H9 (cell line): ENCODE measurements around the gene CDH4. TPM values are rescaled to one million over a fixed set of nuclear protein-coding genes. Genes with fewer than 3 reads are reported as not detected.

Experiments used
- DNase-seq: peaks from one replicate; pipeline ENCODE4 v3.0.0-alpha.2; 2017
- H2AFZ ChIP-seq: one replicate; pipeline ENCODE4 v1.6.1; 2013; ENCODE audit warnings: mild to moderate bottlenecking, low read length, control low read depth, moderate library complexity
- H2AK5ac ChIP-seq: 2 replicates; pipeline ENCODE4 v1.6.1; 2013; ENCODE audit warnings: low read length, control low read depth, mixed read lengths; ENCODE audit not compliant: insufficient read length
- H2BK120ac ChIP-seq: one replicate; pipeline ENCODE4 v1.6.1; 2013; ENCODE audit warnings: low read depth, mild to moderate bottlenecking, low read length, control low read depth, inconsistent platforms; ENCODE audit not compliant: poor library complexity, severe bottlenecking
- H2BK12ac ChIP-seq: 2 replicates; pipeline ENCODE4 v1.6.1; 2013; ENCODE audit warnings: low read length, control low read depth, mixed read lengths, low read depth; ENCODE audit not compliant: insufficient read length
- H2BK15ac ChIP-seq: 2 replicates; pipeline ENCODE4 v1.6.1; 2013; ENCODE audit warnings: low read depth, low read length, control low read depth
- H2BK20ac ChIP-seq: one replicate; pipeline ENCODE4 v1.6.1; 2013; ENCODE audit warnings: low read depth, mild to moderate bottlenecking, low read length, control low read depth, inconsistent platforms; ENCODE audit not compliant: poor library complexity, severe bottlenecking
- H2BK5ac ChIP-seq: 2 replicates; pipeline ENCODE4 v1.6.1; 2013; ENCODE audit warnings: low read length, control low read depth, mixed read lengths; ENCODE audit not compliant: insufficient read length
- H3K14ac ChIP-seq: 2 replicates; pipeline ENCODE4 v1.6.1; 2013; ENCODE audit warnings: low read length, control low read depth; ENCODE audit not compliant: insufficient read depth
- H3K18ac ChIP-seq: 2 replicates; pipeline ENCODE4 v1.6.1; 2013; ENCODE audit warnings: low read depth, mild to moderate bottlenecking, mixed read lengths, low read length, control low read depth; ENCODE audit not compliant: insufficient read length
- H3K23ac ChIP-seq: 2 replicates; pipeline ENCODE4 v1.6.1; 2013; ENCODE audit warnings: low read length, control low read depth, mixed read lengths, low read depth; ENCODE audit not compliant: insufficient read length
- H3K23me2 ChIP-seq: 2 replicates; pipeline ENCODE4 v1.6.1; 2013; ENCODE audit warnings: low read depth, mild to moderate bottlenecking, mixed read lengths, low read length, control low read depth; ENCODE audit not compliant: insufficient read length, poor library complexity, severe bottlenecking
- H3K27ac ChIP-seq: 2 replicates; pipeline ENCODE4 v1.5.1; 2013; ENCODE audit warnings: low read length, control low read depth, mixed read lengths, low read depth; ENCODE audit not compliant: insufficient read length
- H3K27me3 ChIP-seq: 2 replicates; pipeline ENCODE4 v1.6.1; 2013; ENCODE audit warnings: low read length, control low read depth, inconsistent platforms; ENCODE audit not compliant: insufficient read depth
- H3K4ac ChIP-seq: 2 replicates; pipeline ENCODE4 v1.6.1; 2013; ENCODE audit warnings: low read depth, mild to moderate bottlenecking, control low read depth, inconsistent platforms, low read length, moderate library complexity
- H3K4me1 ChIP-seq: 2 replicates; pipeline ENCODE4 v1.6.1; 2013; ENCODE audit warnings: low read length, control low read depth, inconsistent platforms; ENCODE audit not compliant: insufficient read depth
- H3K4me2 ChIP-seq: 2 replicates; pipeline ENCODE4 v1.6.1; 2013; ENCODE audit warnings: low read length, control low read depth, mixed read lengths; ENCODE audit not compliant: insufficient read length, insufficient read depth
- H3K56ac ChIP-seq: 2 replicates; pipeline ENCODE4 v1.6.1; 2013; ENCODE audit warnings: low read depth, mild to moderate bottlenecking, mixed read lengths, low read length, control low read depth; ENCODE audit not compliant: insufficient read length
- H3K79me1 ChIP-seq: 2 replicates; pipeline ENCODE4 v1.6.1; 2013; ENCODE audit warnings: low read depth, mild to moderate bottlenecking, moderate library complexity, low read length, control low read depth, inconsistent platforms; ENCODE audit not compliant: insufficient read depth, poor library complexity, severe bottlenecking
- H3K79me2 ChIP-seq: 2 replicates; pipeline ENCODE4 v1.6.1; 2013; ENCODE audit warnings: low read length, control low read depth, inconsistent platforms; ENCODE audit not compliant: insufficient read depth
- H3K9ac ChIP-seq: 2 replicates; pipeline ENCODE4 v1.6.1; 2013; ENCODE audit warnings: low read length, control low read depth, mixed read lengths; ENCODE audit not compliant: insufficient read length; ENCODE audit errors: extremely low read depth
- H3K9me3 ChIP-seq: one replicate; pipeline ENCODE4 v1.6.1; 2013; ENCODE audit warnings: low read depth, low read length, inconsistent platforms; ENCODE audit not compliant: control insufficient read depth
- H3T11ph ChIP-seq: one replicate; pipeline ENCODE4 v1.6.1; 2013; ENCODE audit warnings: mild to moderate bottlenecking, low read length, control low read depth, inconsistent platforms
- H4K20me1 ChIP-seq: one replicate; pipeline ENCODE4 v1.6.1; 2013; ENCODE audit not compliant: control insufficient read depth, insufficient read length, insufficient read depth
- H4K5ac ChIP-seq: 2 replicates; pipeline ENCODE4 v1.6.1; 2013; ENCODE audit warnings: low read depth, mild to moderate bottlenecking, mixed read lengths, low read length, control low read depth; ENCODE audit not compliant: insufficient read length
- H4K8ac ChIP-seq: replicated peaks from 2 replicates; pipeline ENCODE4 v1.6.1; 2013; ENCODE audit warnings: low read length, control low read depth, mixed read lengths, low read depth; ENCODE audit not compliant: insufficient read length
- H4K91ac ChIP-seq: 2 replicates; pipeline ENCODE4 v1.6.1; 2013; ENCODE audit warnings: low read depth, mild to moderate bottlenecking, moderate library complexity, mixed read lengths, low read length, control low read depth; ENCODE audit not compliant: insufficient read length
- H3K27ac Mint-ChIP-seq, 3 experiments: 2 replicates in 2 of 3; 3 replicates in 1 of 3; pipeline ENCODE4 v1.8.0; 2020 to 2021; ENCODE audit warnings: mixed read lengths in 3 of 3, mild to moderate bottlenecking in 1 of 3, moderate library complexity in 1 of 3
- H3K27me3 Mint-ChIP-seq: 2 replicates; pipeline ENCODE4 v1.8.0; 2021; ENCODE audit warnings: low read depth, mild to moderate bottlenecking, moderate library complexity, mixed read lengths
- H3K36me3 Mint-ChIP-seq, 3 experiments: 2 replicates in 2 of 3; 3 replicates in 1 of 3; pipeline ENCODE4 v1.8.0; 2020 to 2021; ENCODE audit warnings: low read depth in 3 of 3, mixed read lengths in 3 of 3; ENCODE audit not compliant: insufficient read depth in 1 of 3
- H3K4me1 Mint-ChIP-seq, 2 experiments: 2 replicates each; pipeline ENCODE4 v1.8.0; 2020; ENCODE audit warnings: mixed read lengths in 2 of 2
- H3K4me3 Mint-ChIP-seq, 2 experiments: 2 replicates in 1 of 2; 3 replicates in 1 of 2; pipeline ENCODE4 v1.8.0; 2020 to 2021; ENCODE audit warnings: mild to moderate bottlenecking in 2 of 2, mixed read lengths in 2 of 2, moderate library complexity in 1 of 2
- H3K9me3 Mint-ChIP-seq, 2 experiments: 2 replicates in 1 of 2; 3 replicates in 1 of 2; pipeline ENCODE4 v1.8.0; 2020; ENCODE audit warnings: mild to moderate bottlenecking in 2 of 2, mixed read lengths in 2 of 2, moderate library complexity in 1 of 2
- CTCF ChIP-seq: fragments of 200-600 bp; sonication (generic); conservative IDR thresholded peaks from 3 replicates; pipeline ENCODE4 v1.8.0; 2021; ENCODE audit warnings: antibody characterized with exemption, mild to moderate bottlenecking
- WGBS: extraction: QIAGEN DNeasy Blood & Tissue Kit; methylation state at CpG from one replicate; pipeline ENCODE4 v1.1.7; 2013; ENCODE audit warnings: missing lambda C conversion rate, low lambda C conversion rate, mixed read lengths; ENCODE audit not compliant: insufficient read length; ENCODE audit errors: extremely low coverage; 5-methylcytosine and 5-hydroxymethylcytosine counted together
- total RNA-seq: library from RNA; stranded (reverse); gene quantifications from 2 replicates; pipeline ENCODE4 v1.2.1, GENCODE V29; 2021

Gene CDH4
- total RNA-seq, 1 experiment from 2014 or later, result 3.0 TPM

- no peak overlapping the region for H3K27ac ChIP-seq
- H4K91ac ChIP-seq, result no peak overlapping the region
- H3K36me3 Mint-ChIP-seq, result no peaks in the 10 kb centered on the region
- peaks cover 8% of the 10 kb centered on the region; the same call in 1 of the 2 replicates for H3K4me1 ChIP-seq
- H2BK120ac ChIP-seq, result no peak overlapping the region
- no peak overlapping the region for H3K4me2 ChIP-seq
- H3K79me1 ChIP-seq, result no peaks in the 10 kb centered on the region
- H4K8ac ChIP-seq, result no peak overlapping the region
- H3K56ac ChIP-seq, result no peak overlapping the region
- H3K9ac ChIP-seq, result no peak overlapping the region
- no peak overlapping the region for H2BK12ac ChIP-seq
- H3K4me3 Mint-ChIP-seq, result peak overlapping the region in 1 of 2 experiments; percentile 19; a peak in 1 of 5 replicates
- H3K27me3 ChIP-seq, result no peaks in the 10 kb centered on the region
- H3K9me3 Mint-ChIP-seq, result no peaks in the 10 kb centered on the region
- no peaks in the 10 kb centered on the region for H3K79me2 ChIP-seq
- H3K27ac Mint-ChIP-seq, result peak overlapping the region in 2 of 3 experiments; percentile 9 to 85; a peak in 3 of 7 replicates
- no peaks in the 10 kb centered on the region for H3K9me3 ChIP-seq
- H3K23ac ChIP-seq, result no peak overlapping the region
- peaks cover 52 to 53% of the 10 kb centered on the region in 2 experiments for H3K4me1 Mint-ChIP-seq
- H3K18ac ChIP-seq, result no peak overlapping the region
- no peak overlapping the region for H2BK5ac ChIP-seq
- no peak for DNase-seq
- no peaks in the 10 kb centered on the region for H3K23me2 ChIP-seq
- H2AFZ ChIP-seq, result no peak overlapping the region
- TF ChIP-seq CTCF, result no peak
- H3T11ph ChIP-seq, result no peak overlapping the region
- no peak overlapping the region for H4K5ac ChIP-seq
- no peak overlapping the region for H3K4ac ChIP-seq
- no peak overlapping the region for H3K14ac ChIP-seq
- no CpG with 5 or more reads among the region's 13 CpGs for WGBS
- no peak overlapping the region for H2BK15ac ChIP-seq
- H4K20me1 ChIP-seq, result no peaks in the 10 kb centered on the region
- H2AK5ac ChIP-seq, result no peak overlapping the region
- peaks cover 6% of the 10 kb centered on the region; the same call in 1 of the 2 replicates for H3K27me3 Mint-ChIP-seq
- H2BK20ac ChIP-seq, result no peak overlapping the region
These were observed 196.3 kb downstream of the CDH4 start for GRCh38 chr20:61448386-61448785.
